Measurements from ENCODE around the gene C3orf22.
A peak's percentile ranks its signal among the peaks of the same experiment; 100 is the strongest.

GRCh38 chr3:126541628-126542339 lies 16.9 kb downstream of the C3orf22 start:
- no peak for TF ChIP-seq CTCF (conservative IDR thresholded peaks at IDR 0.05 in 1 of 2, IDR thresholded peaks at IDR 0.05 in 1 of 2; ENCODE audit: low read depth in 1 of 2, low read length in 2 of 2)
- TF ChIP-seq EZH2 (IDR thresholded peaks at IDR 0.05; ENCODE audit: low read length, missing control alignments): peak; percentile 32
